GM18868 (cell line): ENCODE data around the gene IL25.
"Not testable (repeated sequence)": the region's sequence is repeated elsewhere in the genome, so short reads cannot be mapped to it uniquely, and the experiment has no call there.

Experiments
- ATAC-seq: cut with Tn5 transposase; IDR thresholded peaks from one replicate; pipeline ENCODE4 v1.9.1; 2021; ENCODE audit warnings: mild to moderate bottlenecking, moderate library complexity; ENCODE audit not compliant: unreplicated experiment

IL25 gene

GRCh38 chr14:23407516-23408306, 35.1 kb downstream of the IL25 start, which contains the start of gene MYH6:
Gene MYH6 (minus strand): TSS chr14:23408273. CDS start chr14:23407223, 1,050 bp downstream.
- ATAC-seq = no peak

GRCh38 chr14:23408307-23408630, 35.7 kb downstream of the IL25 start:
- ATAC-seq = no peak

- no peak for ATAC-seq
Observed at GRCh38 chr14:23409475-23409874, 36.9 kb downstream of the IL25 start.

GRCh38 chr14:23409966-23410635, 37.5 kb downstream of the IL25 start:
- no peak for ATAC-seq

GRCh38 chr14:23411563-23412525, 39.2 kb downstream of the IL25 start:
- ATAC-seq = no peak

- ATAC-seq = no peak
Observed at GRCh38 chr14:23413681-23414080, 41.1 kb downstream of the IL25 start.

GRCh38 chr14:23414254-23414653, 41.6 kb downstream of the IL25 start:
- no peak for ATAC-seq

- ATAC-seq = no peak
Observed at GRCh38 chr14:23414906-23415820, 42.6 kb downstream of the IL25 start.

- ATAC-seq = no peak
Observed at GRCh38 chr14:23415821-23416778, 43.5 kb downstream of the IL25 start.

- no peak for ATAC-seq
Observed at GRCh38 chr14:23416801-23417200, 44.2 kb downstream of the IL25 start.

GRCh38 chr14:23417269-23417668, 44.7 kb downstream of the IL25 start:
- not testable (repeated sequence) for ATAC-seq

GRCh38 chr14:23418021-23418420, 45.4 kb downstream of the IL25 start:
- no peak for ATAC-seq

- ATAC-seq = not testable (repeated sequence)
Observed at GRCh38 chr14:23419646-23420045, 47.0 kb downstream of the IL25 start.

GRCh38 chr14:23421594-23421993, 49.0 kb downstream of the IL25 start:
- peak; percentile 63 for ATAC-seq

GRCh38 chr14:23423657-23424056, 51.0 kb downstream of the IL25 start:
- no peak for ATAC-seq

- ATAC-seq = no peak
Observed at GRCh38 chr14:23425169-23425568, 52.6 kb downstream of the IL25 start.

GRCh38 chr14:23425798-23426197, 53.2 kb downstream of the IL25 start:
- not testable (repeated sequence) for ATAC-seq
